ENCODE results near the gene KLF4. TPM values are rescaled to one million over a fixed set of nuclear protein-coding genes. Genes with fewer than 3 reads are reported as not detected.

KLF4 gene
- total RNA-seq, 1 donor from 2014 or later = 28.0 TPM

DNA sequence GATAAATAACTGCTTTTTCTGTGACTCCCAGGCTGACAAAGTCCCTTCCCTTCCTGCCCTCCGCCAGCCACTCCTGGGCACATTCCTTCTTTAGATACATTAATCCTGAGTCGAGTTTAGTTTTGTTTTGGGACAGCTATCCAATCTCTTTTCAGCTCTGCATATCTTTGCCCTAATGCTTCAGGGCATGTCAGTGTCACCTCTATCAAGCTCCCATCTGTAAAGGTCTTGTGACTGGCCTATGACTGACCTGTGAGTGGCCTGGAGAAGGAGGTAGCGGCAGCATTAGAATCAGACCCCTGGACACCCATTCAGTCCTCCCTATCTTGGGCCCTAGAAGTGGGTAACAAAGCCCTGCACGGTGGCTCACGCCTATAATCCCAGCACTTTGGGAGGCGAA is 34.0 kb upstream of the KLF4 start:
- Histone ChIP-seq H3K27me3 (ENCODE audit: low read depth) (no peaks in the 10 kb centered on the region), H3K27ac (replicated peaks) (no peak overlapping the region), H3K36me3 (no peaks in the 10 kb centered on the region), H3K4me3 (no peak overlapping the region), H3K4me1 (no peaks in the 10 kb centered on the region), H3K9me3 (replicated peaks) (no peaks in the 10 kb centered on the region)
- intact Hi-C loops (cut with micrococcal nuclease) = no loop called here
- no peak for TF ChIP-seq CTCF (IDR thresholded peaks at IDR 0.05; ENCODE audit: borderline replicate concordance)
- DNase-seq = no peak

- no peak for DNase-seq
- no peak overlapping the region for H3K4me3 ChIP-seq
- H3K27ac ChIP-seq (replicated peaks) = no peak overlapping the region
- no peaks in the 10 kb centered on the region for H3K36me3 ChIP-seq
- no peak for TF ChIP-seq CTCF (IDR thresholded peaks at IDR 0.05; ENCODE audit: borderline replicate concordance)
- H3K9me3 ChIP-seq (replicated peaks) = no peaks in the 10 kb centered on the region
- H3K27me3 ChIP-seq (ENCODE audit: low read depth) = no peaks in the 10 kb centered on the region
- intact Hi-C loops (cut with micrococcal nuclease) = no loop called here
- H3K4me1 ChIP-seq = no peaks in the 10 kb centered on the region
These were observed 30.6 kb upstream of the KLF4 start for GRCh38 chr9:107520186-107520585.

DNA sequence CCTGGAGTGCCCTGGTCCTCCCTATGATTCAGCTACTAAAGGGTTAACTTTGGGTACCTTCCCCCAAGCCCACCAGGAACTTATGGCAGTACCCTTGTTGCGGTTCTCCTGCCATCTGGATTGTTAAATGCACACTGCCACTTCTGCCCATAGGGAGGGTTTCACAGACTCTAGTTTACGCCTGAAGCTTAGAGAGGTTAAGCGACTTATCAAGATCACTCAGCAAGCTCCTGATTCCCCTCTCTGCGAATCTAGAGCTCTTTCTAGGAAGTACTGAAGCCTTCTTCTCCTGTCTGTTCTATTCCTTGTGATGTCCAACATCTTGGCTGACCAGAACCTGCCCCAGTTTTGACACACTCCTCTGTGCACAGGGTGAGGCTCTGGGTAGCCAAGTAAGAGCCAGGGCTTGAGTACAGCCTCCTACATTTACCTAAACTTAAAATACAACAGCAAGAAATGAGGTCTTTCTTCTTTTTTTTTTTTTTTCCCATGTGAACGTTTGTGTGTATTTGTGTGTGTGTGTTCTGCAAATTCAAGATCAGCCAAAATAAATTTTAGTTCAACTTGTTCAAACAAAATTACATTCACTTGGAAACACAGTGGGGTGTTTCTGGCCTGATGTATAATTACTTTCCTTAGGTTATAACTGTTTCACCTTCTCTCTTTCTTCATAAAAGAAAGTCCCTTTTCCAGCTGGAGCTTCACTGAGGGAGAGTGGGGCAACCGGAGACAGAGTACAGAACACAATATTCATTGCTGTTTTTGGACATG is 28.7 kb upstream of the KLF4 start:
- H3K4me1 ChIP-seq = no peaks in the 10 kb centered on the region
- no peak for TF ChIP-seq CTCF (IDR thresholded peaks at IDR 0.05; ENCODE audit: borderline replicate concordance)
- intact Hi-C loops (cut with micrococcal nuclease) = no loop called here
- H3K36me3 ChIP-seq = no peaks in the 10 kb centered on the region
- no peaks in the 10 kb centered on the region for H3K27me3 ChIP-seq (ENCODE audit: low read depth)
- DNase-seq = no peak
- H3K27ac ChIP-seq (replicated peaks) = no peak overlapping the region
- H3K4me3 ChIP-seq = no peak overlapping the region
- H3K9me3 ChIP-seq (replicated peaks) = no peaks in the 10 kb centered on the region

DNA sequence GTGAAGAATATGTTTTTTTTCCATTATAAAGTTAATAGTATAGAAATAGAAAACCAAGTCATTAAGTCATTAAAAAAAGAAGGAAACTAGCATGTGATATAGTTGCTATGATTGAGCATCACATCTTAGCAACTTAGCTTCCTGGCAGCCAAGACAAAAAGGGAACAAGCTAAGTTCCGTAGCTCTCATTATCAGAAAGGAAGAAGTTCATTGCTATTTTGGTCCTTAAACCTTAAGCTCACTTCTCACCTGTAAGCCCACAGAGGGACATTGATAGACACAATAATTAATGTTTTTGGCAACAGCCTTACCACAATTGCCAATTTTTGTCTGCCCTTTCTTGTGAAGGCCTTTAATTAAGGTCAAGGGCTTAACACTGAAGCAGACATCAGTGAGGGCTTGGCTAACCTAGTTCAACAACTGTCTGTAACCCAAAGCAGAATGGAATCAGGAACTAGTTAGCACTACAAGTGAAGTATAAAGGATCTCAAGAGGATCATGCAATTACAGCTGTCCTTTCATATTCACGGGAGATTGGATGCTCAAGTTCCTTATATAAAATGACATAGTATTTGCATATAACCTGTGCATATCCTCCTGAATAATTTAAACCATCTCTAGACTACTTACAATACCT is 24.0 kb upstream of the KLF4 start:
- H3K27me3 ChIP-seq (ENCODE audit: low read depth) = no peaks in the 10 kb centered on the region
- TF ChIP-seq CTCF (IDR thresholded peaks at IDR 0.05; ENCODE audit: borderline replicate concordance) = no peak
- H3K4me1 ChIP-seq = no peaks in the 10 kb centered on the region
- DNase-seq = no peak
- no peaks in the 10 kb centered on the region for H3K9me3 ChIP-seq (replicated peaks)
- H3K4me3 ChIP-seq = no peak overlapping the region
- no peaks in the 10 kb centered on the region for H3K36me3 ChIP-seq
- intact Hi-C loops (cut with micrococcal nuclease) = no loop called here
- no peak overlapping the region for H3K27ac ChIP-seq (replicated peaks)

- no peak for TF ChIP-seq CTCF (IDR thresholded peaks at IDR 0.05; ENCODE audit: borderline replicate concordance)
- H3K27ac ChIP-seq (replicated peaks) = peak overlapping the region; percentile 24
- intact Hi-C loops (cut with micrococcal nuclease) = no loop called here
- no peak overlapping the region for H3K4me3 ChIP-seq
- no peaks in the 10 kb centered on the region for H3K4me1 ChIP-seq
- H3K9me3 ChIP-seq (replicated peaks) = no peaks in the 10 kb centered on the region
- H3K36me3 ChIP-seq = no peaks in the 10 kb centered on the region
- no peak for DNase-seq
- H3K27me3 ChIP-seq (ENCODE audit: low read depth) = no peaks in the 10 kb centered on the region
These were observed 15.3 kb upstream of the KLF4 start for GRCh38 chr9:107504585-107505455.

Data from left ventricle myocardium inferior (tissue), 1 donor.